ENCODE results near the gene CDC42EP4.

GRCh38 chr17:73301369-73301768 lies 10.4 kb downstream of the CDC42EP4 start:
- no peak for TF ChIP-seq CTCF (IDR thresholded peaks at IDR 0.05 in 8 of 11, conservative IDR thresholded peaks at IDR 0.05 in 3 of 11)
- TF ChIP-seq POLR2A (IDR thresholded peaks at IDR 0.05), result no peak
